SU-DHL-6 (cell line): ENCODE data around the gene PIK3C2B.
A peak's percentile ranks its signal among the peaks of the same experiment; 100 is the strongest.

Source experiments
- H2AFZ ChIP-seq: fragments of 200-600 bp; sonication (generic); 2 replicates; pipeline ENCODE4 v1.6.1; 2014; ENCODE audit warnings: low read depth, mild to moderate bottlenecking, moderate library complexity, mixed read lengths, antibody characterized with exemption, low read length; ENCODE audit not compliant: severe bottlenecking
- H3F3A ChIP-seq: fragments of 200-600 bp; shearing (Covaris generic); 2 replicates; pipeline ENCODE4 v1.6.0; 2016; ENCODE audit warnings: antibody characterized with exemption, mild to moderate bottlenecking; ENCODE audit not compliant: insufficient read depth
- H3K27ac ChIP-seq: fragments of 200-600 bp; sonication (generic); 2 replicates; pipeline ENCODE4 v1.5.1; 2016; ENCODE audit warnings: low read depth, mild to moderate bottlenecking, low read length, moderate library complexity, mixed read lengths
- H3K27me3 ChIP-seq: fragments of 200-600 bp; sonication (generic), shearing (Covaris generic); 2 replicates; pipeline ENCODE4 v1.6.0; 2014; ENCODE audit warnings: mild to moderate bottlenecking, low read length
- H3K36me3 ChIP-seq: fragments of 200-600 bp; sonication (generic); 2 replicates; pipeline ENCODE4 v1.6.1; 2014; ENCODE audit warnings: mild to moderate bottlenecking, low read length, mixed read lengths
- H3K4me2 ChIP-seq: fragments of 300-600, 200-600 bp; shearing (Covaris generic), sonication (generic); 2 replicates; pipeline ENCODE4 v1.6.0; 2014; ENCODE audit warnings: low read length, low read depth, mild to moderate bottlenecking; ENCODE audit not compliant: poor library complexity, severe bottlenecking
- H3K4me3 ChIP-seq: fragments of 200-600 bp; sonication (generic); 2 replicates; pipeline ENCODE4 v1.5.1; 2014; ENCODE audit warnings: antibody characterized with exemption, low read length, mild to moderate bottlenecking, mixed read lengths; ENCODE audit not compliant: insufficient read depth, poor library complexity, severe bottlenecking
- H3K79me2 ChIP-seq: fragments of 200-600 bp; sonication (generic); 2 replicates; pipeline ENCODE4 v1.6.1; 2014; ENCODE audit warnings: mild to moderate bottlenecking, low read length, moderate library complexity; ENCODE audit not compliant: insufficient read depth
- H3K9ac ChIP-seq: fragments of 200-600 bp; sonication (generic); 2 replicates; pipeline ENCODE4 v1.7.0; 2014; ENCODE audit warnings: mild to moderate bottlenecking, low read length
- H3K9me2 ChIP-seq: fragments of 200-600 bp; sonication (generic); replicated peaks from 2 replicates; pipeline ENCODE4 v1.6.1; 2014; ENCODE audit warnings: low read length; ENCODE audit not compliant: insufficient read depth
- H3K9me3 ChIP-seq: fragments of 200-600 bp; sonication (generic); 2 replicates; pipeline ENCODE4 v1.6.1; 2014; ENCODE audit warnings: low read length, mixed read lengths; ENCODE audit not compliant: insufficient read depth
- H4K20me1 ChIP-seq: fragments of 200-600 bp; sonication (generic); 2 replicates; pipeline ENCODE4 v1.6.1; 2014; ENCODE audit warnings: low read depth, mild to moderate bottlenecking, antibody characterized with exemption, low read length, moderate library complexity, mixed read lengths
- EZH2phosphoT487 ChIP-seq: fragments of 200-600 bp; sonication (generic), shearing (Covaris generic); conservative IDR thresholded peaks from 2 replicates; pipeline ENCODE4 v1.6.1; 2018; ENCODE audit warnings: mild to moderate bottlenecking, antibody characterized with exemption, low read length, moderate library complexity, mixed read lengths
- TF ChIP-seq, protein P1 (sequence below): fragments of 200-600 bp; sonication (generic); IDR thresholded peaks from one replicate; pipeline ENCODE4 v1.5.1; 2017; ENCODE audit warnings: antibody characterized with exemption, mild to moderate bottlenecking, low read length, moderate library complexity; ENCODE audit not compliant: insufficient read depth, poor library complexity, severe bottlenecking

Gene PIK3C2B

DNA sequence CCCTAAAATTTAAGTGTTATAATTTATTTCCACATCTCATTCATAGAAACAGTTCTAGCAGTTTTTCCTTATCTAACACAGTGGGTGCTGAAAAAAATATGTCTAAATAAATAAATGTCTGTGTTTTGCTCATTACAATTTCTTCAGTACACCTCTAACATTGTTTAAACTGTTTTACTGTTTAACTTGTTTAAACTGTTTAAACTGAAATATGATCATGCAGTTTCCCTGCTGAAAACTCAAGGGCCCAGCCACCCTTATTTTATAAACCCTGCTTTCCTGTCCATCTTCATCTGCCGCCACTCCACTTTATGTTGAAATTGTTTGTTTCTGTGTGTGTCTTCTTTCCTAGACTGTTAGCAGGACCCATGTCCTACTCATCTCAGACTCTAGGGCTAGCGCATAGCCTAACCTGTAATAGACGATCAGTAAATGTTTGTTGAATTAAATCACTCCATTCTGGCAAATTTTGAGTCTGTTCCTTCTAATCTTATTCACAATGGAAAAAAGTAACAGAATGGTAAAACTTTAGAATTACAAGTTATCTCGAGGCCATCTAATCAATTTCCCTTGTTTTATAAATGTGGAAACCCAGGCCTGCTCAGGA, 9.4 kb upstream of the PIK3C2B start:
- no peaks in the 10 kb centered on the region for H3K79me2 ChIP-seq
- no peaks in the 10 kb centered on the region for H4K20me1 ChIP-seq
- no peak overlapping the region for H3K9ac ChIP-seq
- no peak overlapping the region for H3K4me2 ChIP-seq
- no peaks in the 10 kb centered on the region for H3K9me3 ChIP-seq
- no peak overlapping the region for H2AFZ ChIP-seq
- H3K36me3 ChIP-seq: no peaks in the 10 kb centered on the region
- H3K27ac ChIP-seq: no peak overlapping the region
- no peak for TF ChIP-seq EZH2phosphoT487
- TF ChIP-seq, protein P1, sequence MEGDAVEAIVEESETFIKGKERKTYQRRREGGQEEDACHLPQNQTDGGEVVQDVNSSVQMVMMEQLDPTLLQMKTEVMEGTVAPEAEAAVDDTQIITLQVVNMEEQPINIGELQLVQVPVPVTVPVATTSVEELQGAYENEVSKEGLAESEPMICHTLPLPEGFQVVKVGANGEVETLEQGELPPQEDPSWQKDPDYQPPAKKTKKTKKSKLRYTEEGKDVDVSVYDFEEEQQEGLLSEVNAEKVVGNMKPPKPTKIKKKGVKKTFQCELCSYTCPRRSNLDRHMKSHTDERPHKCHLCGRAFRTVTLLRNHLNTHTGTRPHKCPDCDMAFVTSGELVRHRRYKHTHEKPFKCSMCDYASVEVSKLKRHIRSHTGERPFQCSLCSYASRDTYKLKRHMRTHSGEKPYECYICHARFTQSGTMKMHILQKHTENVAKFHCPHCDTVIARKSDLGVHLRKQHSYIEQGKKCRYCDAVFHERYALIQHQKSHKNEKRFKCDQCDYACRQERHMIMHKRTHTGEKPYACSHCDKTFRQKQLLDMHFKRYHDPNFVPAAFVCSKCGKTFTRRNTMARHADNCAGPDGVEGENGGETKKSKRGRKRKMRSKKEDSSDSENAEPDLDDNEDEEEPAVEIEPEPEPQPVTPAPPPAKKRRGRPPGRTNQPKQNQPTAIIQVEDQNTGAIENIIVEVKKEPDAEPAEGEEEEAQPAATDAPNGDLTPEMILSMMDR: no peak
- no peak overlapping the region for H3K4me3 ChIP-seq
- peaks cover 13% of the 10 kb centered on the region for H3F3A ChIP-seq
- no peaks in the 10 kb centered on the region for H3K27me3 ChIP-seq
- H3K9me2 ChIP-seq: no peaks in the 10 kb centered on the region

DNA sequence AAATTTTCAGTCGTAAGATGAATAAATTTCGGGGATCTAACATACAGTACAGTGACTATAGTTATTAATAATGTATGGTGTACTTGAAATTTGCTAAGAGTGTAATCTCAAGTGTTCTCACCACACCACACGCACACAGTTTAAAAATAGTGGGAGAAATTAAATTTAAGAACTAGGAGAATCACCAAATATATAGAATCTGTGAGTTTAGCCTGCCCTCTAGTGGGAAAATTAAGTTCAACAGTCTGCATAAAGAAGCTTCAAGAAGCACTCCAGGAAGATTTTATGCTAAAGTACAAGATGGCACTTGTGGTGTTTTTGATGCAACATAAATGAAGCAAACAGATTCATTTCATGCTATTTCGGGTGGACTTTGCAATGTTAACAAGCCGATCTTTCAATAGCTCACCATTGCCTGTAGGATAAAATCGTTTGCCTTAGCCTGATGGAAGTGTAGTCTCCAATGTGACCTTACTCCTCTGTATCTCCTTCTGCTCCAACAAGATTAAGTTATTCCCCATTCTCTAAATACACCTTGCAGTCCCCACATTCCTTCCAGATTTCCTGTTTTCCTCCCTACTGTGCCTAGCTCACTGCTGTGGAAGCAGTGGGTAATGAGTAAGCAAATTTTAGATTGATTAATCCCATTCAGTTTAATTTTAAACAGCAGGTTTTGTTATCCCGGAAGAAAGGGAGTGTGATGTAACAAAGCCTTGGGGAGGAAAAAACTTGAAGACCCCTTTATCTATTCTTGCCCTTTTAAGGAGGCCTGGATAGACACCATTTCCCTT, 8.7 kb upstream of the PIK3C2B start:
- Histone ChIP-seq H3K9me2 (no peaks in the 10 kb centered on the region), H3K9me3 (no peaks in the 10 kb centered on the region), H2AFZ (no peak overlapping the region), H3K27me3 (no peaks in the 10 kb centered on the region), H3K27ac (no peak overlapping the region), H3K4me3 (no peak overlapping the region), H3K4me2 (no peak overlapping the region), H3K79me2 (no peaks in the 10 kb centered on the region), H3K9ac (no peak overlapping the region), H4K20me1 (no peaks in the 10 kb centered on the region), H3F3A (peaks cover 13% of the 10 kb centered on the region), H3K36me3 (no peaks in the 10 kb centered on the region)
- TF ChIP-seq EZH2phosphoT487: no peak
- TF ChIP-seq, protein P1: peak; percentile 48

DNA sequence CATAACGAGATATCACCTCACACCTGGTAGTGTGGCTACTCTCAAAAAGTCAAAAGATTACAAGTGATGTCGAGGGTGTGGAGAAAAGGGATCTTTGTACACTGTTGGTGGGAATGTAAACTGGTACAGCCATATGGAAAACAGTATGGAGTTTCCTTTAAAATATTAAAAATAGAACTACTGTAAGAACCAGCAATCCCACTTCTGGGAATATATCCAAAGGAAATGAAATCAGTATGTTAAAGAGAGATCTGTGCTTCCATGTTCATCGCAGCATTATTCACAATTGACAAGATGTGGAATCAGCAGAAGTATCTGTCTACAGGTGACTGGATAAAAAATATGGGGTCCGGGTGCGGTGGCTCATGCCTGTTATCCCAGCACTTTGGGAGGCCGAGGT, 7.6 kb upstream of the PIK3C2B start:
- H3K9ac ChIP-seq: no peak overlapping the region
- no peak overlapping the region for H2AFZ ChIP-seq
- H3K27me3 ChIP-seq: no peaks in the 10 kb centered on the region
- no peaks in the 10 kb centered on the region for H3K36me3 ChIP-seq
- TF ChIP-seq EZH2phosphoT487: no peak
- TF ChIP-seq, protein P1: no peak
- no peaks in the 10 kb centered on the region for H3K9me3 ChIP-seq
- no peaks in the 10 kb centered on the region for H3K79me2 ChIP-seq
- peaks cover 13% of the 10 kb centered on the region for H3F3A ChIP-seq
- H4K20me1 ChIP-seq: no peaks in the 10 kb centered on the region
- no peaks in the 10 kb centered on the region for H3K9me2 ChIP-seq
- no peak overlapping the region for H3K4me3 ChIP-seq
- H3K4me2 ChIP-seq: no peak overlapping the region
- H3K27ac ChIP-seq: no peak overlapping the region
